ENCODE data around the gene PHF21A. TPM values are rescaled to one million over a fixed set of nuclear protein-coding genes. Genes with fewer than 3 reads are reported as not detected.

Gene PHF21A
- total RNA-seq, 1 experiment from 2014 or later: 29.4 TPM

GRCh38 chr11:46012185-46012584 lies 109.1 kb downstream of the PHF21A start:
- CTCF ChIA-PET: interaction anchor here (0.5 to 3.1 kb wide), 9 partner anchors 10 to 303 kb away, joined by 3 to 22 read pairs (median 3); no protein-coding TSS in a partner anchor
- peak overlapping the region; percentile 84 for H3K27ac Mint-ChIP-seq

GRCh38 chr11:46010100-46010499 lies 111.2 kb downstream of the PHF21A start:
- H3K4me3 Mint-ChIP-seq: no peak overlapping the region
- ChIA-PET POLR2A (no interaction called here), CTCF (interaction anchor here (2.2 to 3.1 kb wide), 2 partner anchors 45 kb away, joined by 11 to 22 read pairs; no protein-coding TSS in a partner anchor)
- H3K27ac Mint-ChIP-seq: no peak overlapping the region
- peaks cover 38% of the 10 kb centered on the region for H3K4me1 Mint-ChIP-seq
- H3K36me3 Mint-ChIP-seq: peaks cover 3% of the 10 kb centered on the region
- DNase-seq (ENCODE audit: low spot score) (no peak), ATAC-seq (no peak)
- H3K9me3 Mint-ChIP-seq: peaks cover 7% of the 10 kb centered on the region
- H3K27me3 Mint-ChIP-seq (ENCODE audit: low read depth): no peaks in the 10 kb centered on the region
- TF ChIP-seq NR1H2 (CRISPR knock-in tag; IDR thresholded peaks at IDR 0.05): no peak
- no peak for TF ChIP-seq STAT6 (CRISPR knock-in tag; conservative IDR thresholded peaks at IDR 0.05; ENCODE audit: low read depth)
- no peak for TF ChIP-seq ZNF512 (CRISPR knock-in tag; IDR thresholded peaks at IDR 0.05; ENCODE audit: borderline replicate concordance)
- no peak for TF ChIP-seq ARID4B (CRISPR knock-in tag; IDR thresholded peaks at IDR 0.05; ENCODE audit: borderline replicate concordance)

More at GRCh38 chr11:46012185-46012584, 109.1 kb downstream of the PHF21A start:
- Mint-ChIP-seq H3K27me3 (ENCODE audit: low read depth) (no peaks in the 10 kb centered on the region), H3K36me3 (peaks cover 3% of the 10 kb centered on the region), H3K4me3 (no peak overlapping the region), H3K9me3 (peaks cover 8% of the 10 kb centered on the region), H3K4me1 (peaks cover 25% of the 10 kb centered on the region)
- ATAC-seq: peak; percentile 81
- POLR2A ChIA-PET: no interaction called here
- TF ChIP-seq GRHL2 (CRISPR knock-in tag; IDR thresholded peaks at IDR 0.05; ENCODE audit: insufficient replicate concordance, severe bottlenecking): no peak
- no peak for TF ChIP-seq ZNF671 (CRISPR knock-in tag; IDR thresholded peaks at IDR 0.05)
- TF ChIP-seq HMGA2 (CRISPR knock-in tag; IDR thresholded peaks at IDR 0.05): no peak
- no peak for TF ChIP-seq MAX (CRISPR knock-in tag; IDR thresholded peaks at IDR 0.05)
- TF ChIP-seq ZNF532 (CRISPR knock-in tag; IDR thresholded peaks at IDR 0.05; ENCODE audit: borderline replicate concordance): no peak
- TF ChIP-seq ZMAT4 (CRISPR knock-in tag; IDR thresholded peaks at IDR 0.05): no peak
- TF ChIP-seq ZNF317 (CRISPR knock-in tag; IDR thresholded peaks at IDR 0.05; ENCODE audit: borderline replicate concordance, low read depth): no peak
- TF ChIP-seq FOXJ3 (CRISPR knock-in tag; IDR thresholded peaks at IDR 0.05; ENCODE audit: borderline replicate concordance): no peak
- TF ChIP-seq ZSCAN18 (CRISPR knock-in tag; IDR thresholded peaks at IDR 0.05): no peak
- TF ChIP-seq NR1H2 (CRISPR knock-in tag; IDR thresholded peaks at IDR 0.05): no peak
- TF ChIP-seq MXD4 (CRISPR knock-in tag; IDR thresholded peaks at IDR 0.05; ENCODE audit: borderline replicate concordance): no peak
- no peak for DNase-seq (ENCODE audit: low spot score)

All from WTC11 (cell line).